Naive B cell (primary cell): ENCODE measurements around the gene GSG1L2. TPM values are rescaled to one million over a fixed set of nuclear protein-coding genes. Genes with fewer than 3 reads are reported as not detected.
A peak's percentile ranks its signal among the peaks of the same experiment; 100 is the strongest.

ENCODE experiments used
- ATAC-seq, 2 donors: fragments of 150-1000 bp; cut with Tn5 transposase; 2 replicates each; pipeline ENCODE4 v1.10.0; 2021; ENCODE audit warnings: low read depth in 2 of 2, mild to moderate bottlenecking in 2 of 2, moderate library complexity in 2 of 2
- DNase-seq: peaks from one replicate; pipeline ENCODE4 v3.0.0; 2022
- H3K27ac Mint-ChIP-seq, 6 donors: one replicate each; pipeline ENCODE4 v1.8.0; 2020 to 2022; ENCODE audit warnings: mild to moderate bottlenecking in 6 of 6, mixed read lengths in 6 of 6, moderate library complexity in 5 of 6, inconsistent platforms in 2 of 6
- H3K27me3 Mint-ChIP-seq, 3 donors: one replicate each; pipeline ENCODE4 v1.8.0; 2021 to 2022; ENCODE audit warnings: mixed read lengths in 3 of 3, mild to moderate bottlenecking in 1 of 3
- H3K36me3 Mint-ChIP-seq, 2 donors: one replicate each; pipeline ENCODE4 v1.8.0; 2020 to 2022; ENCODE audit warnings: mixed read lengths in 2 of 2, inconsistent platforms in 1 of 2, mild to moderate bottlenecking in 1 of 2
- H3K4me1 Mint-ChIP-seq, 3 donors: one replicate each; pipeline ENCODE4 v1.8.0; 2020 to 2022; ENCODE audit warnings: mixed read lengths in 3 of 3, inconsistent platforms in 1 of 3, mild to moderate bottlenecking in 1 of 3, moderate library complexity in 1 of 3
- H3K4me3 Mint-ChIP-seq, 8 donors: one replicate each; pipeline ENCODE4 v1.8.0; 2020 to 2022; ENCODE audit warnings: mild to moderate bottlenecking in 8 of 8, mixed read lengths in 8 of 8, moderate library complexity in 8 of 8, inconsistent platforms in 2 of 8
- H3K9me3 Mint-ChIP-seq, 7 donors: one replicate each; pipeline ENCODE4 v1.8.0; 2020 to 2022; ENCODE audit warnings: mixed read lengths in 7 of 7, mild to moderate bottlenecking in 5 of 7, inconsistent platforms in 2 of 7, moderate library complexity in 1 of 7
- polyA plus RNA-seq, 6 donors: library from polyadenylated mRNA; unstranded; fragments of 300-500 nt; fragmentation: Illumina TruSeq; gene quantifications; one replicate each; pipeline ENCODE4 v1.2.3, GENCODE V29; 2021; ENCODE audit warnings: low read depth in 6 of 6

Gene GSG1L2
- polyA plus RNA-seq, 6 donors from 2014 or later: not detected

DNA sequence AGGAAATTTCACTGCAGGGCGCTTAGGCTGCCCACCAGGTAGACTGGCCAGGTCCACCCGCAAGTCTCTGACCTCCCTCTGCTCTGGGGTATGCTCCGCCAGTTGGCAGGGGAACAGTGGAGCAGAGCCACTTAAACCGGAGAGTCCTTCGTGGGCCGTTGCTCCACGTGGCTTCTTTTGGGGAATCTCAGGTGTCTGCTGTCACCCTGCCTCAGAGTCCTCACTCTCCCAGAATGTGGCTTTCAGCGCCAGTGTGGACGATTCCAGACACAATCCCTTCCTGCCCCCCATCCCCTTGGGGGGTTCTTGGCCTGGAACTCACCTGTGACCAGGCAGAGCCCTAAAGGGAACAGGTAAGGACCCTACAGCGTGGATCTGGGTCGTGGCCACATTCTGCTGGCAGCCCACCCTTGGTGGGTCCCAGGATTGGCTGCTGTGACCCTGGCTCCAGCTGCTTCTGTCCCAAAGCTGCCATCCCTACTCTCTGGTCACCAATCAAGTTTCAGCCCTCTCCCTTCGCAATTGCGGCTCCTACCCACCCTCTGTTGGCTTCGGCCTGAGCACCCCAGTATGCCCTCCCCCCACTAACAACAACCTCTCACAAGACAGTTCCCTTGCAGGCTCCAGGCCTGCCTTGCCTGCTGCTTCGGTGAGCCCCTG lies 52.7 kb downstream of the GSG1L2 start:
- no peak overlapping the region for H3K4me3 Mint-ChIP-seq
- H3K27ac Mint-ChIP-seq: no peak overlapping the region
- no peak for ATAC-seq
- H3K27me3 Mint-ChIP-seq: peaks cover 8 to 16% (median 12%) of the 10 kb centered on the region in 3 donors
- H3K4me1 Mint-ChIP-seq: no peaks in the 10 kb centered on the region
- H3K36me3 Mint-ChIP-seq: no peaks in the 10 kb centered on the region
- no peak for DNase-seq
- peaks cover 0 to 1% (median 0%) of the 10 kb centered on the region in 7 donors for H3K9me3 Mint-ChIP-seq

DNA sequence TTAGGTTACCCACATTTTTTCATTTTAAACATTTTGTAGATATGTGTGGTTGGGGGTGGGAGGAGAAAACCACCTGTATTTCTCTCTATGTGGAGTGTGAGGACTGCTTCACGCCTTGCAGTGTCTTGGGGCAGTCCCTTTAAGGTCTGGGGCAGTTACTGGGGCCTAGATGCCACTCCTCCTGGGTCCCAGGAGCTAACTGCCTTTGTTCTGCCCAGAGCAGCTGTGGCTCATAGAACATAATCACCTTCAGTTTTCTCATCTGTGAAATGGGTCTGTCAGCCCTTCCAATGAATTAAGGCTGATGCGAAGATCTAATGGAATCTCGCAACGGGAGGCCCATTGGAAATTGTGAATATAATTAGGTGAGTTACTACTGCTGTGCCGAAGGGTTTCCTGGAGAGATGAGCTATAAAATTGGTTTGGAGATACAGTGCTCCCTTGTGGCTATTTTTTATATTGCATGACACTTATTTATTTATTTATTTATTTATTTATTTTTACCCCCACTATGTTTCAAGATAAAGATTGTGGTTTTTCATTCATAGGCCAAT lies 53.4 kb downstream of the GSG1L2 start:
- H3K36me3 Mint-ChIP-seq: no peaks in the 10 kb centered on the region

DNA sequence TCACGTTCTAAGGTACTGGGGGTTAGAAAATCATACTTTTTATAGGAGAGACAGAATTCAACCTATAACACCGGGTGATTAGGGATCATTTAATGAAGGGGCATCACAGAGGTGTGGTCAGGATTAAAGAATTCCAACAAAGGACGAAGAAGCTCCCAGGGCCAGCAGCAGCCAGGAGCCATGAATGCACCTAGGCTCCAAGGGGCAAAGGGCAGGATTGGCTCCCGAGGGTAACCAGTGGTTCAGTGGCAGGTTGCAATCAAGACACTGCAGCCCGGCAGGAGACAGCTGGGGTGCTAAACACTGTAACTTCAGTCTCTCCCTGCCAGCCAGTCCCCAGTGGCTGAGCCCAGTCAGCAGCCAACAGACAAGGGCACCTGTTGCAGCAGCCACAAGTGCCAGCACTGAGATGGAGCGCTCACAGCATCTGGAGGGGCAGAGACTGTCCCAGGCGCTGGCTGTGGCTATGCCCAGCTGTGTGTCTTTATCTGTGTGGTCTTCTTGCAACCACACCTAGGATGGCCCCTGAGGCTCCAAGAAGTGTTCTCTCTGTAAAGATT lies 54.4 kb downstream of the GSG1L2 start:
- Mint-ChIP-seq H3K4me3 (peak overlapping the region in 1 of 8 donors; percentile 33), H3K4me1 (no peaks in the 10 kb centered on the region), H3K27me3 (peaks cover 12 to 21% (median 17%) of the 10 kb centered on the region in 3 donors), H3K9me3 (peaks cover 0 to 1% (median 0%) of the 10 kb centered on the region in 7 donors), H3K36me3 (no peaks in the 10 kb centered on the region), H3K27ac (no peak overlapping the region)
- DNase-seq: no peak
- no peak for ATAC-seq

More for the DNA sequence above, 53.4 kb downstream of the GSG1L2 start:
- H3K27me3 Mint-ChIP-seq: peaks cover 12 to 20% (median 15%) of the 10 kb centered on the region in 3 donors
- H3K27ac Mint-ChIP-seq: peak overlapping the region in 1 of 6 donors; percentile 63
- ATAC-seq: no peak
- no peaks in the 10 kb centered on the region for H3K4me1 Mint-ChIP-seq
- no peak overlapping the region for H3K4me3 Mint-ChIP-seq
- no peak for DNase-seq
- peaks cover 0 to 1% (median 0%) of the 10 kb centered on the region in 7 donors for H3K9me3 Mint-ChIP-seq

DNA sequence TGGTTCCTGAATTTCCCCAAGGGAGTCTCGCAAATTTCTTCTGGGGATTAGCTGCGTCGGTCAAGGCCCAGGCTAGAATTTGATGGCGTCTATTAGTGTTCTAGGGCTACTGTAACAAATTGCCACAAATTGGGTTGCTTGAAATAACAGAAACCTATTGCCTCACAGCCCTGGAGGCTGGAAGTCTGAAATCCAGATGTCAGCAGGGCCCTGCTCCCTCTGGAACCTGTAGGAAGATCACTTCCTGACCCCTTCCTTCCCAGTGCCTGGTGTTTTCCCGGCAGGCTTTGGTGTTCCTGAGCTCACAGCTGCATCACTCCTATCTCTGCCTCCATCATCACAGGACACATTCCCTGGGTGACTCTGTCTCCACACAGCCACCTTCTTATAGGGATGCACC lies 54.9 kb downstream of the GSG1L2 start:
- Mint-ChIP-seq H3K4me1 (no peaks in the 10 kb centered on the region), H3K27me3 (peaks cover 12 to 21% (median 17%) of the 10 kb centered on the region in 3 donors), H3K4me3 (no peak overlapping the region), H3K9me3 (peaks cover 0 to 1% (median 0%) of the 10 kb centered on the region in 7 donors), H3K27ac (no peak overlapping the region), H3K36me3 (no peaks in the 10 kb centered on the region)
- ATAC-seq (no peak), DNase-seq (no peak)

DNA sequence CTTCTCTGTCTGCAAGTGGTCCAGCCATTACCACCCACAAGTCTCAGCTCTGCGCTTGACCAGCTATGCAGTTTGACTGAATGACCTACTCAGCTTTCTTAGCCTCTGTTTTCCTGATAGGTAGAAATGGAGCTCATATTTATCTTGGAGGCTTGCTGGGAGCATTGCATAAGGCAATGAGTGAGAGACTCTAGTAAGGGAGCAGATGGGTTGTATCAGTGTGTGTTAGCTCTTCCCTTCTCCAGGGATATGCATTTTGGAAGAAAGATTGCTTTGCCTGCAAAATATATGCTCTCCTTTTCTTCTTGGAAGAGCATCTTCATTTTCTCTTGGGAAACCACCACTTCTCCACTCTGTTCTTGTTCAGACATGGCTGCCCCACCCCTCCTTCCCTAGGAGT lies 56.6 kb downstream of the GSG1L2 start:
- ATAC-seq (no peak), DNase-seq (no peak)
- H3K27me3 Mint-ChIP-seq: peaks cover 14 to 26% (median 17%) of the 10 kb centered on the region in 3 donors
- H3K4me1 Mint-ChIP-seq: no peaks in the 10 kb centered on the region
- H3K27ac Mint-ChIP-seq: no peak overlapping the region
- peaks cover 0 to 1% (median 0%) of the 10 kb centered on the region in 7 donors for H3K9me3 Mint-ChIP-seq
- no peaks in the 10 kb centered on the region for H3K36me3 Mint-ChIP-seq
- H3K4me3 Mint-ChIP-seq: no peak overlapping the region

DNA sequence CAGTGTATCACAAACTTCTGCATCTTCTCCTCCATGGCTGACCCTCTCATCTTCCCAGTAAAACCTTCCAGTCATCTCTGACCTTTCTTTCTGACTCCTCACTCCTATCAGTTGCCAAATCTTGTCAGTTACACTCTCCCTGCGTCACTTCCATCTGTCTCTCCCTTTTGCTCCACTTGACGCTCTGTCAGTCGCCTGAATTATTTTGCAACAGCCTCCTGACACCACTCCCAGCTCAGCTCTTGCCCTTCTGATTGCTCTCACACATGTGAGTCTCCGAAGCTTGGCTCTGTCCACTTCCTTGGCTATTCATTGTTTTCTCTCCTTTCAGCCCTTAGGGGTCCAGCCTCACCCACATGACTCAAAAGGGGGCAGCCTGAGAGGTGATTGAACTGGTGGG lies 58.2 kb downstream of the GSG1L2 start:
- Mint-ChIP-seq H3K4me1 (no peaks in the 10 kb centered on the region), H3K27me3 (peaks cover 16 to 27% (median 17%) of the 10 kb centered on the region in 3 donors), H3K4me3 (peak overlapping the region in 1 of 8 donors; percentile 22), H3K36me3 (no peaks in the 10 kb centered on the region), H3K27ac (no peak overlapping the region), H3K9me3 (no peaks in the 10 kb centered on the region)
- no peak for DNase-seq
- ATAC-seq: no peak

DNA sequence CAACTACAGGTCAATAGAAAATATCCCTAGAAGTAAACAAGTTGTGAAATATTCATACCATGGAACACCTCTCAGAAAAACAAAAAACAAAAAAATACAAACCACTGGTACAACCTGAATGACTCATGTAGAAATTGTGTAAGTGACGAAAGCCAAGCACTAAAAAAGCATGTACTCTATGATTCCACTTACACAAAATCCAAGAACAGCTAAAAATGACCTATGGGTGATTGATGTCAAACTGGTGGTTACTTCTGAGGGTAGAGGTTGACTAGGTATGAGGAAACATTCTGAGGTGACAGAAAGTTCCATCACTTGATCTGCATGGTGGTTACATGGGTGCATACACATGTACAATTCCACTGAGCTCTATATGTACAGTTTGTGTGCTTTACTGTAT lies 61.6 kb downstream of the GSG1L2 start:
- ATAC-seq (no peak), DNase-seq (no peak)
- Mint-ChIP-seq H3K9me3 (peaks cover 0 to 5% (median 0%) of the 10 kb centered on the region in 7 donors), H3K27me3 (peaks cover 12 to 26% (median 19%) of the 10 kb centered on the region in 3 donors), H3K4me3 (no peak overlapping the region), H3K4me1 (no peaks in the 10 kb centered on the region), H3K27ac (peak overlapping the region in 1 of 6 donors; percentile 58), H3K36me3 (no peaks in the 10 kb centered on the region)

DNA sequence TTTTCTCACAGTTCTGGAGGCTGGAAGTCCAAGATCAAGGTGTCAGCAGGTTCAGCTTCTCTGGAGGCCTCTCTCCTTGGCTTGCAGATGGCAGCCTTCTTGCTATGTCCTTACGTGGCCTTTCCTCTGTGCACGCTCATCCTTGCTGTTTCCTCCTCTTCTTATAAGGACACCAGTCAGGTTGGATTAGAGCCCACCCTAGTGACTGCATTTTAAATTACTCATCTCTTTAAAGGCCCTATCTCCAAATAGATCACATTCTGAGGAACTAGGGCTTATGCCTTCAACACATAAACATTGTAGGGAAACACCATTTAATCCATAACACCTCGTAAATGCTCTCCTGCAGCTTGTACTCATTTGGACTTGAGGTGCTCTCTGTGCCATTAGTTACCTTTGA lies 66.8 kb downstream of the GSG1L2 start:
- Mint-ChIP-seq H3K4me1 (peaks cover 0 to 5% (median 0%) of the 10 kb centered on the region in 3 donors), H3K9me3 (peaks cover 0 to 12% (median 3%) of the 10 kb centered on the region in 7 donors), H3K27ac (no peak overlapping the region), H3K36me3 (peaks cover 0 to 8% of the 10 kb centered on the region in 2 donors), H3K27me3 (peaks cover 25 to 38% (median 29%) of the 10 kb centered on the region in 3 donors), H3K4me3 (peak overlapping the region in 1 of 8 donors; percentile 29)
- no peak for ATAC-seq
- DNase-seq: no peak

Other genes starting within 250 kb of the GSG1L2 start
- gene STX8, start 246.3 kb downstream of the GSG1L2 start, polyA plus RNA-seq: 100 to 1,000 TPM in 3 of 6 donors, 10 to 100 TPM in 3; 90.4 to 141 (median 107) TPM
- not detected for gene CFAP52, start 245.4 kb downstream of the GSG1L2 start, polyA plus RNA-seq
- not detected for gene USP43, start 176.6 kb downstream of the GSG1L2 start, polyA plus RNA-seq
- not detected for gene DHRS7C, start 30.5 kb downstream of the GSG1L2 start, polyA plus RNA-seq
- gene GLP2R, start 3.8 kb upstream of the GSG1L2 start, polyA plus RNA-seq: not detected
- not detected for gene RCVRN, start 83.2 kb upstream of the GSG1L2 start, polyA plus RNA-seq